DMS153 treated with DMSO at 0.1 percent for 48 hours (cell line): Measurements from ENCODE around the gene ANO2.
"Not testable (repeated sequence)": the region's sequence is repeated elsewhere in the genome, so short reads cannot be mapped to it uniquely, and the experiment has no call there.

Experiments used
- DNase-seq: peaks from one replicate; lab custom pipeline; 2025; ENCODE audit not compliant: unreplicated experiment; lab: John Stamatoyannopoulos, UW

Gene ANO2

GRCh38 chr12:5685935-5686334, 259.1 kb downstream of the ANO2 start:
- DNase-seq, result no peak

GRCh38 chr12:5684989-5685388, 260.1 kb downstream of the ANO2 start:
- no peak for DNase-seq

- DNase-seq, result no peak
Observed at GRCh38 chr12:5682581-5682980, 262.5 kb downstream of the ANO2 start.

DNA sequence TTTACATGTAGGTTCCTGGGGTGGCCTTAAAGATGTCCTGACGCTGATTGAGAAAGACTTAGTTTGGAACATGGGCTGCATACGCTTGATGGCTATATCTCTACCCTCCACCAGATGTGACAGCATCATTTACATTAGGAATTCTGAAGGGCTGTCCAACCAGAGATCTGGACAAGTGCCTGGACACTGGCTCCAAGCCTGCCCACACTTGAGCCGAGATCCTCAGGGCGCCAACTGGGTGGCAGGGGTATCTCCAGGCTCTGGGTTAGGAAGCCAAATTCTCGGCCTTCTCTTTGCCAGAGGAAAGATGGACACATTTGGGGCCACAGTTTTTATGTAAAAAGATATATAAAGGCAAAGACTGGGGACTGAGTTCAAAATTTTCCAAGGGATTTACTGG, 266.9 kb downstream of the ANO2 start:
- no peak for DNase-seq

- DNase-seq, result not testable (repeated sequence)
Observed at GRCh38 chr12:5669624-5670023, 275.4 kb downstream of the ANO2 start.

DNA sequence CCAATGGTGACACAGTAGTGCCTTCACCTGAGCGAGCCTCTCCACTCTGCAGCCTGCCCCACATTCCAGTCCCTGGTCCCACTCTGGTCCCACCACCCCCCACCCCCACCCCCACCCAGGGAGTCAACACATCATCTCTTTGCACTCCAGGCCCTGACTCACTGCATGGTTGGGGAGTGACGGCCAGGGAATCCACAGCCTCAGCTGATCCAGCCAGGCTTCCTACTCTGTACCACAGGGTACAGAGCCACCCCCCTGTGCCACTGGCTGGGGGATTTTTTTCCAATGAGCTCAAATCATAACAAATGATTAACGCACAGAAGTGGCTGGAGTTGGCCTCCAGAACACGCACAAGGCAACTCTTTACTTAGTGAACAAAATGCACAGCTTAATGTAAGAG, 279.4 kb downstream of the ANO2 start:
- no peak for DNase-seq

DNA sequence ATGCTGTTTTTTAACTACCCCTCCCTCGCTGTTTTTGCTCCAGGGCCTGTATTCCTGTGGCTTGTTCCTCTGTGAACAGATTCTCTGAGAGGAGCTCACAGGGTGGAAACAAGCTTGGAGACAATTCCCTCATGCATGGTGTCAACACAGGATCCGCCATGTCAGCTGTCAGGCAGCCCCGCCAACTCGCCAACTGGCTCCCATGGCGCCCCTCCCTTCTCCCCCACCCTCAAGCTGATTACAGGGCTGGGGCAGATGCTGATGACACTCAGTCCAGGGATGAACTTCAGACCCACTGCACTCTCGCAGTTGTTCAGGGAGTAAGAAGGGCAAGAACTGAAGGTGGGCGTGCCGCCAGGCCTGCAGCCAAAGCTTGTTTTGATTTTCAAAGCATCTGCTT, 283.2 kb downstream of the ANO2 start:
- DNase-seq, result no peak

DNA sequence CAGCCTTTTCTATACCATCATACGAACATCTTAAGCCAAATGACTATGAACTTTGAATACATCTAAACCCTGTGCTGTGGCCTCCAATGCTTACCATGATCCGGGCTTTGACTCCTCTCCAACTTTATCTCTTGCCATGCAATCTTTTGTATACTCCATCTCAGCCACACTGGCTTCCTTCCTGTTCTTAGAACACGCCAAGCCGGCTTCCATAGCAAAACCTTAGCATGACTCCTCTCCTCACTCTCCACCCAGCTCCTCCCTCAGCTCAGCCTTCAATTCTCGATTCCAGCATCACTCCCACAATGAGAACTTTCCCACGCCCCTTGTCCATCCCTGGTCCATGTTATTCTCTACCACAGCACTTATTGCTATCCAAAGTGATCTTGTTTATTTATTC, 284.8 kb downstream of the ANO2 start:
- DNase-seq, result no peak

DNA sequence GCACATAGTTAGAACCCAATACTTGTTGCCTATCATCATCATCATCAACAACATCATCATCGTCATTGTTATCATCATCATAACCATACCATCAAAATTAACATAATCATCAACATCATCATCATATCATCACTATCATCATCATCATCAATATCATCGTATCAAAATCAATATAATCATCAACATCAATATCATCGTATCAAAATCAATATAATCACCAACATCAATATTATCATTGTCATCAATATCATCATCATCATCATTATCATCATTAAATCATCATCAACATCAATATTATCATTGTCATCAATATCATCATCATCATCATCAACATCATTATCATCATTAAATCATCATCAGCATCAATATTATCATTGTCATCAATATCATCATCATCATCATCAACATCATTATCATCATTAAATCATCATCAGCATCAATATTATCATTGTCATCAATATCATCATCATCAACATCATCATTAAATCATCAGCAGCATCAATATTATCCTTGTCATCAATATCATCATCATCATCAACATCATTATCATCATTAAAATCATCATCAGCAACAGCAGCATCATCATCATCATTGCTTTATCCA, 286.6 kb downstream of the ANO2 start:
- not testable (repeated sequence) for DNase-seq

DNA sequence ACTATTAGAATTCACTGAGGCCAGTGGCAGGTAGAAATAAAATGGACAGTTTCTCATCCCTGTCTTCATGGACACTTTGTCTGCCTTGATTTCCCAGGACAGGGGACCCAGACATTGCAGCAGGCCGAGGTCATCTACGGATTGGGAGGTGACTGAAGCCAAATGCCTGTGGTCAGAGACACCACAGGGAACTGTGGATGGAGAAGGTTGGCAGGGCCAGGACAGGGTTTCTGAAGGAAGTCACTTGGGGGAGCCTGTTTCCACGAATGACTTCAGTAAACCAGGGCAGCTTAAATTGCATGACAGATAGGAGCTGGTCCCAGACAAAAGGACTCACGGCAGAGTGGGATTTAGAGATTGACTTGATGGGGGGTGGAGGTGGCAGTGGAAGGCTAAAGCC, 288.2 kb downstream of the ANO2 start:
- no peak for DNase-seq

DNA sequence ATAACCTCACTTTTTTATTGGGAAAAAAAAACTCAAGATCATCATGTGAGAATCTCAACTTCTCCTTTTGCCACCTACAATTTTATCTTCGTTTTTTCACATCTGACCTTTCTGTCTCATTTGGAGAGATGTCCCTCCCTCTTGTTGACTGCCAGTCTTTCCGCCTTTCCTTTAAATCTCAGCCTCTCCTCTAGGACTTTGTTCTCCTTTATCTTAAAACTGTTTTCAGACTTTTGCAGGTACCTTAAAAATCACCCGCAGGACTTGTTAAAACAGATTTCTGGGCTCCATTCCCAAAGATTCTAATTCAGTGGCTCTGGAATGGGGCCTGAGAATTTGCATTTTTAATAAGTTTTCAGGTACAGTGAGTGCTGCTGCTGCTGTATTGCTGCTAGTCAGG, 289.9 kb downstream of the ANO2 start:
- DNase-seq, result no peak

GRCh38 chr12:5654019-5654418, 291.0 kb downstream of the ANO2 start:
- DNase-seq, result no peak

- peak; percentile 94 for DNase-seq
Observed at GRCh38 chr12:5650829-5651461, 294.1 kb downstream of the ANO2 start.

DNA sequence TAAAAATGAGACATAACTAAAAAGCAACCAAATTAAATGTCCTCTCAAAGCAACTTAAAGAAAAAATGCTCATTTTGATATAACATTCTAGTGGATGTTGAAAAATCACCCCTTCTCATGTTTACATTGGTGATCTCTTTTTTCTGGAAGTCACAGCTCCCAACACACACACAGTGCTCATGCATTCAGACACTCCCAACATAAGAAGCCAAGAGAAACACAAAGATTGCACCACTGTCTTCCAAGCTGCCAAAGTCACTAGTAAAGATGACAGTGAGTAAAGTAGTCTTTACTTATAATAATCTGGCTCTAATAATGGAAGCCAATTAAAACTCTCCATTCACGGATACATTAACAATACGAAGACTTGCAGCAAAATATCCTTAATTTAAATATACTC, 294.8 kb downstream of the ANO2 start:
- no peak for DNase-seq

- DNase-seq, result peak; percentile 79
Observed at GRCh38 chr12:5648692-5649359, 296.2 kb downstream of the ANO2 start.

GRCh38 chr12:5643266-5643665, 301.8 kb downstream of the ANO2 start:
- no peak for DNase-seq

DNA sequence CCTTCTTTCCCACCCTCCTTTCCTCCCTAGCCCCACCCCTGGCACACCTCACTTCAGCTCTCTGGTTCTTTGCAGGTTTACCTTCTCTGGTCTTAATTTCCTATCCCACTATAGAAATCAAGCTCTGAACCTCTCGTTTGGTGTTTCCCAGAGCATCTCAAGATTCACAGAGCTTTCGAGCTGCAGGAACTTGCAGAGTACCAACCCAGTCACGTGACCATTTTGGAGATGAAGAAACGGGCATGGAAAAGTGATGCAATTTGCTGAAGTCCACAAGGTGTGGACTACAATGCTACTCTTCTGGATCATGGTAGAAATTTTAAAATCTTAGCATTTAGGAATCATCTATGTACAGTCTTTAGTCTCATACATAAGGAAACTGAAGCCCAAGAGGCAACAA, 307.4 kb downstream of the ANO2 start:
- DNase-seq, result no peak

DNA sequence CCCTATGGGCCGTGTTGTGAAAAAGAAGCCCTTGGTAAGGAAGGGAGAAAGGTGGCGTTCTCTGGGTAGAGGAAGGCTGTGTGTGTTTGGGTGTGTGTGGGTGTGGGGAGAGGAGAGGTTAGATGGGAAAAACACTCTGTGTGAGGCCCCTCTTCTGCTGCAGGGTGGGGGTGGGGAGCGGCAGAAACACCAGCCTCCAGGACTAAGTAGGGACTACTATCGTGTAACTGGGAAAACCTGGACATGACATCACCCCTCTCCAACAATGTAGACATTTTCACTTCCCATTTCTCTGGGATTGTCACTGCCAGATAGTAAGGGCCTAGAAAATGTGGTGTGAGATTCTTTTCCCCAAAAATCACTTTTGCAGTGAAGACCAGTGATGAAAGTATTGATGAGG, 308.2 kb downstream of the ANO2 start:
- DNase-seq, result no peak

DNA sequence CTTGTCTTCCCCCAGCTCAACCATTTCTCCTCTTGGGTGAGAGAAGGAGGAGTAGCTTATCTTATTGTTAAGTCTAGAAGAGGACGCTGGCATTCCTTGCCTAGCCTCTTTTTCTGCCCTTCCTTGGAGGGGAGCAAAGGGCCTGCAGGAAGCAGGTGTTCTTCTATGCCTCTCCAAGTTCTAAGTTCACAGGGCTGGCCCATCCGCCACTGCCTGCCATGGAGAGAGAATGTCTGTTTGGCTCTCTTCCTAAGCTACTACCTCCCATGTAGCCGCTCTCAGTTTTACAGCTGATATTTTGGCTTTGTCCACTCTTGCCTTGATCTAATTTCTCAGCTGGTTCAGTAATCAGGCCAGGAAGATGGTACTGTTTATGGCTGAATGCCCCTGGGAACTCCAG, 312.0 kb downstream of the ANO2 start:
- no peak for DNase-seq

DNA sequence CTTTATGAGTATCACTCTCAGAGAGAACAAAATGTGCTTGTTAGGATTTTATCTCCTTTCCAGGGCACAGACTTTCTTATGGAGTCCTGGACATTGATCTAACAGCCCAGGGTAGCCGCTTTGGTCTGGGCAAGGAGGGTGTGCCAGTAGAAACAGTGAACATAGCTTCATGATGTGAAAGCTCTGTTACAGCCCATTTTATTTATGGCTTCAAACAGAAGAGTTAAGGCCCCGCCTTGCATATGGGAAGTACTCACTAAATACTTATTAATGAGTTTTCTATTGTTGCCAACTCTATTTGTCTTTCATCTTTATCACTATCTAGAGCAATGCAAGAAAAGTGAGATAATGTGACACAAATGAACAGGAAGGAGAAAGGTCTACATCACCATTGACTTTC, 312.6 kb downstream of the ANO2 start:
- DNase-seq, result no peak

DNA sequence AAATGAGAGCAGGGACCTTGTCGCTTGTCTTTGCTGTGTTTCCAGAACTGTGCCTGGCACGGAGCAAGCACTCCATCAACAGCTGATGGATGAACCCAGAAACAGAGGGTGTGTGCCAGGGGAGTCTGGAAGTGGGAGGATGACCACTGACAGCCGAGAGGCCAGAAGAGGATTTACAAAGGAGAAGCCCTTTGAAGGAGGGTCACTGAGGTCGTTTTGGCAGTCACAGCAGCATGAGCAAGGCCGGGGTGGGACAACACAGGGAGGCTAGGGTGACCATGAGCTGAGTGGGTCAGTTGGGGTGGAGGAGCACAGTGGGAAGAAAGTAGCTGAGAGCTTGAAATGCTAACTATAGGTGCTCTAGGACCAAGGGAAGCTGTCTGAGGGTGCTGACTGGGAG, 313.6 kb downstream of the ANO2 start:
- DNase-seq, result no peak

DNA sequence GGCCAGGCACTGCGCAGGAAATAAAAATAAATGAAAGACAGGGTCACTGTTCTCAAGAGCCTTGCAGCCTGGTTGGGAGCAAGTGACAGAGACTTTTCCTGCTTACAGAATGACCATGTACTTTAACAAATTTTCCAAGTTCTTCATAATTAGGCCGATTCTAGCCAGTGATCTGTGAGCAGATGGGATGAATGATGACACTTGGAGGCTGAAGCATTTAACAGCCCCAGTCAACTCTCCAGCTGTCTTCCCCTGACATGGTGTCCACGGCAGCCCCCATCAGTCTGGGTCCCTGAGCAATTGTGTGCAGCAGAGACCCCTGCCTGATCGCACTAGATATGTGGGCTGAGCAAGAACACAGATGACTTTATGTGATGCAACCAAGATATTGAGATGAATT, 314.3 kb downstream of the ANO2 start:
- DNase-seq, result no peak

GRCh38 chr12:5628501-5628900, 316.6 kb downstream of the ANO2 start:
- no peak for DNase-seq
